ENCODE results near the gene CRB2. TPM values are rescaled to one million over a fixed set of nuclear protein-coding genes. Genes with fewer than 3 reads are reported as not detected.

The CRB2 gene
- total RNA-seq, 1 donor from 2014 or later: not detected

DNA sequence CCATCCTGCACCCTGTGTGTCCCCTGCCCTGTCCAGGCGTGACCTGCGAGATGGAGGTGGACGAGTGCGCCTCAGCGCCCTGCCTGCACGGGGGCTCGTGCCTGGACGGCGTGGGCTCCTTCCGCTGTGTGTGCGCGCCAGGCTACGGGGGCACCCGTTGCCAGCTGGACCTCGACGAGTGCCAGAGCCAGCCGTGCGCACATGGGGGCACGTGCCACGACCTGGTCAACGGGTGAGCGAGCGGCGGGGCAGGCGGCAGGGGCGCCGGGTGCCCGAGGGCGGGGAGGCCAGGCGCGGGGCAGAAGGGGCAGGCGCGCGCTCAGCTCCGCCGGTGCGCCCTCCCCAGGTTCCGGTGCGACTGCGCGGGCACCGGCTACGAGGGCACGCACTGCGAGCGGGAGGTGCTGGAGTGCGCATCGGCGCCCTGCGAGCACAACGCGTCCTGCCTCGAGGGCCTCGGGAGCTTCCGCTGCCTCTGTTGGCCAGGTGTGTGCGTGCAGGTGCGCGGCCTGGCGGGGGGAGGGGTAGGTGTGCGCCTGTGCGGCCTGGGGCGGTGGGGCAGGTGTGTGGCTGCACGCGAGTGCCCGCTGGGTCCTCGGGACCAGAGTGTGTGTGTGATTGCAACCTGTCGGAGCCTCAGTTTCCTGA lies 10.0 kb downstream of the CRB2 start:
- Mint-ChIP-seq H3K27ac (no peak overlapping the region), H3K27me3 (ENCODE audit: low read depth) (no peaks in the 10 kb centered on the region), H3K9me3 (no peaks in the 10 kb centered on the region), H3K4me1 (ENCODE audit: low read depth) (no peaks in the 10 kb centered on the region), H3K36me3 (ENCODE audit: low read depth) (no peaks in the 10 kb centered on the region), H3K4me3 (ENCODE audit: low read depth) (no peak overlapping the region)
- no peak for DNase-seq (ENCODE audit: low spot score)
- intact Hi-C loops (cut with micrococcal nuclease): no loop called here

DNA sequence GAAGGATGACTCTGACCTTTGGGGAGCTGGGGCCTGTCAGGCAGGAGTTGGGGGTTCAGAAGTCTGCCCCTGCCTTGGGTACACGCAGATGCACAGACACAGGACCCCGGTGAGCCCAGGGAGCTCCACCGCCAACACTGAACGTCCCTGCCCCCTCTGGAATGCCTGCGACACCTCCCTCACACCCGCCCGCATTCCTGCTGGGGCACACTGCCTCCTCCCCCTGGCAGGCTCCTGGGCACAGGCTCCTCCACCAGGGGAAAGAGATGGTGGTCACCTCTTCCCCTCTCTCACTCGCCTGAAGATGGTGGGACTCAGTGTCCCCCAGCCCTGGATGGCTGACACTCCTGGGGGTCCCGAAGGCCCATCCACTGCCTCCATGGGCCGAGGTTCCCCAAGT lies 12.0 kb downstream of the CRB2 start:
- Mint-ChIP-seq H3K27me3 (ENCODE audit: low read depth) (peaks cover 13% of the 10 kb centered on the region), H3K4me1 (ENCODE audit: low read depth) (no peaks in the 10 kb centered on the region), H3K27ac (no peak overlapping the region), H3K9me3 (no peaks in the 10 kb centered on the region), H3K4me3 (ENCODE audit: low read depth) (no peak overlapping the region), H3K36me3 (ENCODE audit: low read depth) (no peaks in the 10 kb centered on the region)
- DNase-seq (ENCODE audit: low spot score): no peak
- intact Hi-C loops (cut with micrococcal nuclease): no loop called here

DNA sequence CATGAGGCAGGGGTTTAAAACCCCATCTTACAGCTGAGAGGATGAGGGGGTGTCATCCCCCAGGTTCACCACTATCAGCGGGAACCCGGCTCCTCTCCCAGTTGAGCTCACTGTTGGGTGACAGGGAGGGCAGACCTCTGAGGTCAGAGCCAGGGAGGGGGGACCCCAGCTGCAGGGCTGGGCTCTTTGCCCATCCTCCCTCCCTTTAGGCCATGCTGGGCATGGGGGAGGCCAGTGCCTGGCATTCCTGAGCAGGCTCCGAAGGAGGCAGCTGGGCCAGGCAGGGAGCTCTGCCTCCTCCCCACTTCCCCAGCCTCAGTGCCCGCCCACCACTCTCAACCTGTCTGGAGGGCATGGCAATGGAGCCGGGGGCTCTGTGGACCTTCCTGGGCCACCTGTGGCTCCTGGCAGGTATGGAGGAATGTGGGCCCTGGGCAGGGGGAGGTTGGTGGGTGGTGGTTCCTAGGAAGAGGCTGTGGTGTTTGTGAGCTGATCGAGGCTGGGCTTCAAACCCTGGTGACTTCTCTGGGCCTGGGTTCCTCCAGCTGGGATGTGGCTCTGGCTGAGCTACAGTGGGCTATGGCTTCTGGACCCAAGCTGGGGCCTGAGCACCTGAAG lies 12.6 kb downstream of the CRB2 start:
- Mint-ChIP-seq H3K27me3 (ENCODE audit: low read depth) (peaks cover 13% of the 10 kb centered on the region), H3K4me3 (ENCODE audit: low read depth) (no peak overlapping the region), H3K36me3 (ENCODE audit: low read depth) (no peaks in the 10 kb centered on the region), H3K4me1 (ENCODE audit: low read depth) (no peaks in the 10 kb centered on the region), H3K9me3 (no peaks in the 10 kb centered on the region), H3K27ac (no peak overlapping the region)
- intact Hi-C loops (cut with micrococcal nuclease): no loop called here
- DNase-seq (ENCODE audit: low spot score): no peak

DNA sequence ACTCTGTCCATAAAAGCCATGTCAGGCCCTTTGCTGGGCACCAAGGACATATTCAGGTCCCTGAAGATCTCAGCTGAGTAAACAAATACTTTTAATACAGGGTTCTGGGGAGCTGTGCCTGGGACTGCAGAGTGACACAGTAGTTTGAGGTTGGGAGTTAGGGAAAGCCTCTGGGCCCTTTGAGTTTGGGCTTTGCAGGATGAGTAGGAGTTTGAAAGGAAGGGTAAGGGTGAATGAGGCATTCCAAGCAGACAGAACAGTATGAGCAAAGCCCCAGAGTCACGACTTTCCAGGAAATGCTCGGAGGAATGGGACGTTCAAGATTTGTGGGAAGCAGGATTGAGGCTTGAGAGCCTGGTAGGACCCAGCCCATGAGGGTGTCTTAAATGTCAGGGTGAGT lies 13.3 kb downstream of the CRB2 start:
- no peaks in the 10 kb centered on the region for H3K36me3 Mint-ChIP-seq (ENCODE audit: low read depth)
- H3K4me1 Mint-ChIP-seq (ENCODE audit: low read depth): no peaks in the 10 kb centered on the region
- intact Hi-C loops (cut with micrococcal nuclease): no loop called here

DNA sequence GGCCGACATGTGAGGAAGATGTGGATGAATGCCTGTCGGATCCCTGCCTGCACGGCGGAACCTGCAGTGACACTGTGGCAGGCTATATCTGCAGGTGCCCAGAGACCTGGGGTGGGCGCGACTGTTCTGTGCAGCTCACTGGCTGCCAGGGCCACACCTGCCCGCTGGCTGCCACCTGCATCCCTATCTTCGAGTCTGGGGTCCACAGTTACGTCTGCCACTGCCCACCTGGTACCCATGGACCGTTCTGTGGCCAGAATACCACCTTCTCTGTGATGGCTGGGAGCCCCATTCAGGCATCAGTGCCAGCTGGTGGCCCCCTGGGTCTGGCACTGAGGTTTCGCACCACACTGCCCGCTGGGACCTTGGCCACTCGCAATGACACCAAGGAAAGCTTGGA lies 14.1 kb downstream of the CRB2 start:
- Mint-ChIP-seq H3K9me3 (no peaks in the 10 kb centered on the region), H3K4me3 (ENCODE audit: low read depth) (no peak overlapping the region), H3K27me3 (ENCODE audit: low read depth) (peaks cover 26% of the 10 kb centered on the region), H3K27ac (no peak overlapping the region), H3K36me3 (ENCODE audit: low read depth) (no peaks in the 10 kb centered on the region), H3K4me1 (ENCODE audit: low read depth) (no peaks in the 10 kb centered on the region)
- DNase-seq (ENCODE audit: low spot score): no peak
- intact Hi-C loops (cut with micrococcal nuclease): no loop called here

More for the DNA sequence above, 13.3 kb downstream of the CRB2 start:
- no peaks in the 10 kb centered on the region for H3K9me3 Mint-ChIP-seq
- DNase-seq (ENCODE audit: low spot score): no peak
- peaks cover 18% of the 10 kb centered on the region for H3K27me3 Mint-ChIP-seq (ENCODE audit: low read depth)
- no peak overlapping the region for H3K27ac Mint-ChIP-seq
- H3K4me3 Mint-ChIP-seq (ENCODE audit: low read depth): no peak overlapping the region

DNA sequence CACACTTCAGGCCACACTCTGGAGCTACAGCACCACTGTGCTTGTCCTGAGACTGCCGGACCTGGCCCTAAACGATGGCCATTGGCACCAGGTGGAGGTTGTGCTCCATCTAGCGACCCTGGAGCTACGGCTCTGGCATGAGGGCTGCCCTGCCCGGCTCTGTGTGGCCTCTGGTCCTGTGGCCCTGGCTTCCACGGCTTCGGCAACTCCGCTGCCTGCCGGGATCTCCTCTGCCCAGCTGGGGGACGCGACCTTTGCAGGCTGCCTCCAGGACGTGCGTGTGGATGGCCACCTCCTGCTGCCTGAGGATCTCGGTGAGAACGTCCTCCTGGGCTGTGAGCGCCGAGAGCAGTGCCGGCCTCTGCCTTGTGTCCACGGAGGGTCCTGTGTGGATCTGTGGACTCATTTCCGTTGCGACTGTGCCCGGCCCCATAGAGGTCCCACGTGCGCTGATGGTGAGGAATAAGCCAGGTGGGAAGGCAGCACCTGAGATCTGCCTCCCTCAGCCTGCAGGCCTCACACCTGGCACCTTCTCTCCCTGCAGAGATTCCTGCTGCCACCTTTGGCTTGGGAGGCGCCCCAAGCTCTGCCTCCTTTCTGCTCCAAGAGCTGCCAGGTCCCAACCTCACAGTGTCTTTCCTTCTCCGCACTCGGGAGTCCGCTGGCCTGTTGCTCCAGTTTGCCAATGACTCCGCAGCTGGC lies 14.7 kb downstream of the CRB2 start:
- Mint-ChIP-seq H3K4me3 (ENCODE audit: low read depth) (no peak overlapping the region), H3K4me1 (ENCODE audit: low read depth) (no peaks in the 10 kb centered on the region), H3K9me3 (no peaks in the 10 kb centered on the region), H3K36me3 (ENCODE audit: low read depth) (no peaks in the 10 kb centered on the region), H3K27me3 (ENCODE audit: low read depth) (peaks cover 29% of the 10 kb centered on the region), H3K27ac (no peak overlapping the region)
- intact Hi-C loops (cut with micrococcal nuclease): no loop called here
- DNase-seq (ENCODE audit: low spot score): no peak

DNA sequence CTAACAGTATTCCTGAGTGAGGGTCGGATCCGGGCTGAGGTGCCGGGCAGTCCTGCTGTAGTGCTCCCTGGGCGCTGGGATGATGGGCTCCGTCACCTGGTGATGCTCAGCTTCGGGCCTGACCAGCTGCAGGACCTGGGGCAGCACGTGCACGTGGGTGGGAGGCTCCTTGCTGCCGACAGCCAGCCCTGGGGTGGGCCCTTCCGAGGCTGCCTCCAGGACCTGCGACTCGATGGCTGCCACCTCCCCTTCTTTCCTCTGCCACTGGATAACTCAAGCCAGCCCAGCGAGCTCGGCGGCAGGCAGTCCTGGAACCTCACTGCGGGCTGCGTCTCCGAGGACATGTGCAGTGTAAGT lies 15.2 kb downstream of the CRB2 start:
- no peaks in the 10 kb centered on the region for H3K9me3 Mint-ChIP-seq
- no peak for DNase-seq (ENCODE audit: low spot score)
- H3K27ac Mint-ChIP-seq: no peak overlapping the region
- intact Hi-C loops (cut with micrococcal nuclease): no loop called here
- no peaks in the 10 kb centered on the region for H3K36me3 Mint-ChIP-seq (ENCODE audit: low read depth)
- no peak overlapping the region for H3K4me3 Mint-ChIP-seq (ENCODE audit: low read depth)
- no peaks in the 10 kb centered on the region for H3K4me1 Mint-ChIP-seq (ENCODE audit: low read depth)
- H3K27me3 Mint-ChIP-seq (ENCODE audit: low read depth): peaks cover 29% of the 10 kb centered on the region

DNA sequence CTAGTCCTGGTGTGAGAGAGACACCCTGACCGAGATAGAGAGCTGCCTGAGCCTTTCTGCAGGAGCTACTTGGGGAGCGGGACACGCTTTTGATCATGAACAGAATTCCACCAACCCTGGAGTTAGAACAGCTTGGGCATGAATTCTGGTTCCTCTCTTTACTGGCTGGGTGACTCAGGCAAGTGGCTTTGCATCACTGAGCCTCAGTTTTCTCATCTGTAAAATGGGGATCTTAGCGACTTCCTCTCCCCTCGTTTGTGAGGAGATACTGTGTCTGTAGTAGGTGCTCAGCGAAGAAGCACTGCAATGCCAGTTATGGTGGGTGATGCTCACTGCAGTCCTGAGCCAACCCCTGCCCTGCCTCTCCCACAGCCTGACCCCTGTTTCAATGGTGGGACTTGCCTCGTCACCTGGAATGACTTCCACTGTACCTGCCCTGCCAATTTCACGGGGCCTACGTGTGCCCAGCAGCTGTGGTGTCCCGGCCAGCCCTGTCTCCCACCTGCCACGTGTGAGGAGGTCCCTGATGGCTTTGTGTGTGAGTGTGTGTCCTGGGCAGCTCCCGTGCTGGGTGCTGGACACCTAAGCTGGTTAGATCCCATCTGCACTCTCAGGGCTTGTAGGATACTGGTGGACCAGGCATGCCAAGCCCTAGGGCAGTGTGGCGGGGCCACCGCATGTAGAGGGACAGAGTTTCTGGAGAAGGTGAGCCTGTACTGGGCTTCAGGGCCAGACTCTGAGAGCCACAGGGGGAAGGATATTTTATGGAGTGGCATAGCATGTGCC lies 16.0 kb downstream of the CRB2 start:
- intact Hi-C loops (cut with micrococcal nuclease): no loop called here
- Mint-ChIP-seq H3K4me3 (ENCODE audit: low read depth) (no peak overlapping the region), H3K27me3 (ENCODE audit: low read depth) (peaks cover 29% of the 10 kb centered on the region), H3K4me1 (ENCODE audit: low read depth) (no peaks in the 10 kb centered on the region), H3K36me3 (ENCODE audit: low read depth) (no peaks in the 10 kb centered on the region), H3K27ac (no peak overlapping the region), H3K9me3 (no peaks in the 10 kb centered on the region)
- DNase-seq (ENCODE audit: low spot score): no peak

DNA sequence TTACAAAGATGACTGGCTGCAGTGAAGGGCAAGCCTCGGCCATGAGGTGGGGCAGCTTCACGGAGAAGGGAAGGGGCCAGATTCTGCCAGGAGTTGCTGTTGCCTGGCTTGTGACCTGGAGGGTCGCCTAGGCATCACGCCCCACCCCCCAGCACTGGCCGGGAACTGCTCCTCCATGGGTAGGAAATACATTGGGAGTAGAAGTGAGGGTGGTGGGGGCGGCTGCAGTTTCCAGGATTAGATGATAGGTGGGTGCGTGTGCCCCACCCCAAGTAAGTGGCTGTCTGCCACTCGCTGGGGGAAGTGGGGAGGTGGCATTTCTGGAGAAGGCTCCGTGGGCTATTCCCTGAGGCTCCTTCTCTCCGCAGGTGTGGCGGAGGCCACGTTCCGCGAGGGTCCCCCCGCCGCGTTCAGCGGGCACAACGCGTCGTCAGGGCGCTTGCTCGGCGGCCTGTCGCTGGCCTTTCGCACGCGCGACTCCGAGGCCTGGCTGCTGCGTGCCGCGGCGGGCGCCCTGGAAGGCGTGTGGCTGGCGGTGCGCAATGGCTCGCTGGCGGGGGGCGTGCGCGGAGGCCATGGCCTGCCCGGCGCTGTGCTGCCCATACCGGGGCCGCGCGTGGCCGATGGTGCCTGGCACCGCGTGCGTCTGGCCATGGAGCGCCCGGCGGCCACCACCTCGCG lies 16.9 kb downstream of the CRB2 start:
- Mint-ChIP-seq H3K27me3 (ENCODE audit: low read depth) (peaks cover 29% of the 10 kb centered on the region), H3K4me1 (ENCODE audit: low read depth) (no peaks in the 10 kb centered on the region), H3K36me3 (ENCODE audit: low read depth) (no peaks in the 10 kb centered on the region), H3K9me3 (no peaks in the 10 kb centered on the region), H3K27ac (no peak overlapping the region), H3K4me3 (ENCODE audit: low read depth) (no peak overlapping the region)
- intact Hi-C loops (cut with micrococcal nuclease): no loop called here
- DNase-seq (ENCODE audit: low spot score): no peak

DNA sequence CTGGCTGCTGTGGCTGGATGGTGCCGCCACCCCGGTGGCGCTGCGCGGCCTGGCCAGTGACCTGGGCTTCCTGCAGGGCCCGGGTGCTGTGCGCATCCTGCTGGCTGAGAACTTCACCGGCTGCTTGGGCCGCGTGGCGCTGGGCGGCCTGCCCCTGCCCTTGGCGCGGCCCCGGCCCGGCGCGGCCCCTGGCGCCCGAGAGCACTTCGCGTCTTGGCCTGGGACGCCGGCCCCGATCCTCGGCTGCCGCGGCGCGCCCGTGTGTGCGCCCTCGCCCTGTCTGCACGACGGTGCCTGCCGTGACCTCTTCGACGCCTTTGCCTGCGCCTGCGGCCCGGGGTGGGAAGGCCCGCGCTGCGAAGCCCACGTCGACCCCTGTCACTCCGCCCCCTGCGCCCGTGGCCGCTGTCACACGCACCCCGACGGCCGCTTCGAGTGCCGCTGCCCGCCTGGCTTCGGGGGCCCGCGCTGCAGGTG lies 17.5 kb downstream of the CRB2 start:
- H3K4me3 Mint-ChIP-seq (ENCODE audit: low read depth): no peak overlapping the region
- peaks cover 29% of the 10 kb centered on the region for H3K27me3 Mint-ChIP-seq (ENCODE audit: low read depth)
- no peaks in the 10 kb centered on the region for H3K4me1 Mint-ChIP-seq (ENCODE audit: low read depth)
- no peaks in the 10 kb centered on the region for H3K9me3 Mint-ChIP-seq
- intact Hi-C loops (cut with micrococcal nuclease): no loop called here
- H3K36me3 Mint-ChIP-seq (ENCODE audit: low read depth): no peaks in the 10 kb centered on the region
- H3K27ac Mint-ChIP-seq: no peak overlapping the region
- no peak for DNase-seq (ENCODE audit: low spot score)

DNA sequence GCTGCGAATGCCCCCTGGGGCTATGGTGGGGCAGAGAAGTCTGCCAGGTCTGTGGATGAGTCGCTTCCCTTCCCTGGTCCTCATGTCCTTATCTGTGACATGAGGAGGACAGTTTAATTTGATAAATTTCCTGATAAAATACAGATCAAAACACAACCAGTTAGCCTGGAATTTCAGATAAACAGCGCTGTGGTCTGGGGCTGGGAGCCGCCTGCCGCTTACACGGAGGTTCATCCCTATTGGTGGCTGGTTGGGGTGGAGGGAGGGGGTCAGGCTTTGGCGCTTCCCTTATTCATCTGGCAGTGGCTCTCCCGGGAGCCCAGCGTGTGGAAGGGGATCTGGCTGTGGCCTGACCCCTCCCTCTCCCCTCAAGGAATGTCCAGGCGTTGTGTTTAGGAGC lies 17.9 kb downstream of the CRB2 start:
- no peak overlapping the region for H3K4me3 Mint-ChIP-seq (ENCODE audit: low read depth)
- no peaks in the 10 kb centered on the region for H3K4me1 Mint-ChIP-seq (ENCODE audit: low read depth)
- no peak overlapping the region for H3K27ac Mint-ChIP-seq
- H3K9me3 Mint-ChIP-seq: no peaks in the 10 kb centered on the region
- DNase-seq (ENCODE audit: low spot score): no peak
- intact Hi-C loops (cut with micrococcal nuclease): no loop called here
- H3K36me3 Mint-ChIP-seq (ENCODE audit: low read depth): no peaks in the 10 kb centered on the region
- peaks cover 29% of the 10 kb centered on the region for H3K27me3 Mint-ChIP-seq (ENCODE audit: low read depth)

DNA sequence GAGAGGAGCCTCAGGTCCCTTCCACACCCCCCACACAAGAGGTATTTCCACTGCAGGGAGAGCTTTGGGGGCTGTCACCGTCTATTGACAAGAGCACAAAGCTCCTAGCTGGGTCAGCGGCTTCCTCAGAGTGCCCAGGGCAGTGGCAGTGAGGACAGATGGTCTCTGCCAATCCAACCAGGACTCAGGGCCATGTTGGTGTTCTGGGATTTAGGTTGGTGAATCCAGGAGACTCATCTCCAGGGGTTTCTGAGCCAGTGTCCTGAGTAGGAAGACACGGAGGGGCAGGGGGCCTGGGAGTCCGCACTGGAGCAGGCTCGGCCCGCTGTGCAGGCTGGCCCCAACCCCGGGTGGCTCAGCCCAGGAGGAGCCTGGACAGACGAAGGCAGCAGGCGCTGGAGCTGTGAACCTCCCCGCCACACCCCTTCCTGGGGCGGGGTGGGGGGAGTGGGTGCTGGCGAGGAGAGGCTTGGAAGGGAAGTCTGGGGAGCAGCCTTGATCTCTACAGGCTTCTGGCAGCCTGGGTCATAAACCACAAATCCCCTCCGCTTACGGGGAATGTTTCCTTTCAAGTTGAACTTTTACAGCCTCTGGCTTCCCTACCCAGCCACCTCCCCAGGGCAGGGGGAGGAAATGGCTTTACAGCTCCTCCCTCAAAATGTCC lies 19.6 kb downstream of the CRB2 start:
- no peak for DNase-seq (ENCODE audit: low spot score)
- H3K9me3 Mint-ChIP-seq: no peaks in the 10 kb centered on the region
- H3K4me3 Mint-ChIP-seq (ENCODE audit: low read depth): no peak overlapping the region
- H3K4me1 Mint-ChIP-seq (ENCODE audit: low read depth): no peaks in the 10 kb centered on the region
- H3K27ac Mint-ChIP-seq: no peak overlapping the region
- no peaks in the 10 kb centered on the region for H3K36me3 Mint-ChIP-seq (ENCODE audit: low read depth)
- intact Hi-C loops (cut with micrococcal nuclease): no loop called here
- H3K27me3 Mint-ChIP-seq (ENCODE audit: low read depth): peaks cover 29% of the 10 kb centered on the region
